Neural progenitor cell (in vitro differentiated cells): ENCODE measurements around the gene TCP10L. TPM values are rescaled to one million over a fixed set of nuclear protein-coding genes. Genes with fewer than 3 reads are reported as not detected.

Source experiments
- DNase-seq: peaks from one replicate; pipeline ENCODE4 v3.0.0-alpha.2; 2016; ENCODE audit warnings: low spot score
- H2AFZ ChIP-seq: fragments of 200-600 bp; sonication (generic); replicated peaks from 2 replicates; pipeline ENCODE4 v1.6.1; 2016; ENCODE audit warnings: antibody characterized with exemption
- H3F3A ChIP-seq: fragments of 200-600 bp; sonication (generic); 2 replicates; pipeline ENCODE4 v1.6.1; 2016; ENCODE audit warnings: antibody characterized with exemption, low read depth
- H3K27ac ChIP-seq: fragments of 200-600 bp; sonication (generic); 2 replicates; pipeline ENCODE4 v1.5.1; 2016; ENCODE audit warnings: mild to moderate bottlenecking
- H3K27me3 ChIP-seq: fragments of 200-600 bp; sonication (generic); 2 replicates; pipeline ENCODE4 v1.6.1; 2016; ENCODE audit warnings: mild to moderate bottlenecking, moderate library complexity
- H3K36me3 ChIP-seq: fragments of 200-600 bp; sonication (generic); 2 replicates; pipeline ENCODE4 v1.5.1; 2016
- H3K4me1 ChIP-seq: fragments of 200-600 bp; sonication (generic); 2 replicates; pipeline ENCODE4 v1.6.1; 2016; ENCODE audit warnings: mixed run types
- H3K4me2 ChIP-seq: fragments of 200-600 bp; sonication (generic); 2 replicates; pipeline ENCODE4 v1.6.1; 2016
- H3K4me3 ChIP-seq: fragments of 200-600 bp; sonication (generic); 2 replicates; pipeline ENCODE4 v1.5.1; 2016
- H3K79me2 ChIP-seq: fragments of 200-600 bp; sonication (generic); 2 replicates; pipeline ENCODE4 v1.6.1; 2016; ENCODE audit warnings: low read depth
- H3K9ac ChIP-seq: fragments of 200-600 bp; sonication (generic); 2 replicates; pipeline ENCODE4 v1.6.1; 2016
- H3K9me3 ChIP-seq: fragments of 200-600 bp; sonication (generic); 2 replicates; pipeline ENCODE4 v1.5.1; 2016; ENCODE audit warnings: low read depth
- H4K20me1 ChIP-seq: fragments of 200-600 bp; sonication (generic); 2 replicates; pipeline ENCODE4 v1.6.1; 2016; ENCODE audit warnings: low read depth
- H3K27ac Mint-ChIP-seq: 3 replicates; pipeline ENCODE4 v1.8.0; 2021; ENCODE audit warnings: mixed read lengths
- H3K27me3 Mint-ChIP-seq: 2 replicates; pipeline ENCODE4 v1.8.0; 2022; ENCODE audit warnings: low read depth, mild to moderate bottlenecking, inconsistent platforms, moderate library complexity, mixed read lengths; ENCODE audit not compliant: insufficient read depth
- H3K36me3 Mint-ChIP-seq: 3 replicates; pipeline ENCODE4 v1.8.0; 2021; ENCODE audit warnings: mixed read lengths
- H3K4me1 Mint-ChIP-seq: 3 replicates; pipeline ENCODE4 v1.8.0; 2021; ENCODE audit warnings: mixed read lengths
- H3K4me3 Mint-ChIP-seq: 3 replicates; pipeline ENCODE4 v1.8.0; 2021; ENCODE audit warnings: mild to moderate bottlenecking, moderate library complexity, mixed read lengths
- H3K9me3 Mint-ChIP-seq: 3 replicates; pipeline ENCODE4 v1.8.0; 2020; ENCODE audit warnings: mixed read lengths
- CTCF ChIP-seq: fragments of 200-600 bp; sonication (generic); IDR thresholded peaks from 2 replicates; pipeline ENCODE4 v1.5.1; 2017; ENCODE audit warnings: antibody characterized with exemption, mild to moderate bottlenecking
- EZH2 ChIP-seq: fragments of 200-600 bp; sonication (generic); IDR thresholded peaks from 2 replicates; pipeline ENCODE4 v1.6.1; 2017; ENCODE audit warnings: antibody characterized with exemption, mild to moderate bottlenecking, moderate library complexity
- EZH2phosphoT487 ChIP-seq: fragments of 200-600 bp; sonication (generic); IDR thresholded peaks from 2 replicates; pipeline ENCODE4 v1.6.1; 2017; ENCODE audit warnings: antibody characterized with exemption
- total RNA-seq: library from RNA; depleted of rRNA; stranded (reverse); fragments of >200 nt; gene quantifications from 2 replicates; pipeline ENCODE4 v1.2.3, GENCODE V29; 2015; ENCODE audit warnings: low replicate concordance

Gene TCP10L
- total RNA-seq, 1 donor from 2014 or later: 3.7 TPM

GRCh38 chr21:32608851-32609250 lies 23.5 kb upstream of the TCP10L start:
- H3K27ac Mint-ChIP-seq: no peak overlapping the region
- no peak overlapping the region for H3K4me2 ChIP-seq
- peaks cover 32% of the 10 kb centered on the region for H4K20me1 ChIP-seq
- TF ChIP-seq EZH2phosphoT487 (no peak), CTCF (no peak), EZH2 (no peak)
- H3K36me3 Mint-ChIP-seq: peaks cover 19% of the 10 kb centered on the region
- H3K9ac ChIP-seq: no peak overlapping the region
- H3K4me3 Mint-ChIP-seq: peak overlapping the region; percentile 12
- peaks cover 5% of the 10 kb centered on the region for H3K27me3 Mint-ChIP-seq
- no peak overlapping the region for H3K4me3 ChIP-seq
- peaks cover 25% of the 10 kb centered on the region for H3K4me1 Mint-ChIP-seq
- DNase-seq: peak; percentile 30
- H2AFZ ChIP-seq: no peak overlapping the region
- H3K79me2 ChIP-seq: peaks cover 22% of the 10 kb centered on the region
- H3F3A ChIP-seq: peaks cover 38% of the 10 kb centered on the region
- no peaks in the 10 kb centered on the region for H3K9me3 ChIP-seq
- peaks cover 25% of the 10 kb centered on the region for H3K4me1 ChIP-seq
- no peaks in the 10 kb centered on the region for H3K36me3 ChIP-seq
- no peaks in the 10 kb centered on the region for H3K27me3 ChIP-seq
- no peaks in the 10 kb centered on the region for H3K9me3 Mint-ChIP-seq
- H3K27ac ChIP-seq: no peak overlapping the region

GRCh38 chr21:32605469-32605868 lies 20.1 kb upstream of the TCP10L start:
- no peak overlapping the region for H3K27ac ChIP-seq
- H3K36me3 Mint-ChIP-seq: peaks cover 27% of the 10 kb centered on the region
- H4K20me1 ChIP-seq: peaks cover 30% of the 10 kb centered on the region
- no peak overlapping the region for H3K4me3 Mint-ChIP-seq
- H2AFZ ChIP-seq: no peak overlapping the region
- no peak for DNase-seq
- H3K9me3 ChIP-seq: no peaks in the 10 kb centered on the region
- peaks cover 19% of the 10 kb centered on the region for H3K4me1 Mint-ChIP-seq
- no peak overlapping the region for H3K4me3 ChIP-seq
- H3K9me3 Mint-ChIP-seq: no peaks in the 10 kb centered on the region
- no peaks in the 10 kb centered on the region for H3K36me3 ChIP-seq
- H3K27ac Mint-ChIP-seq: no peak overlapping the region
- no peak overlapping the region for H3K9ac ChIP-seq
- peak overlapping the region; percentile 14 for H3K4me2 ChIP-seq
- peaks cover 20% of the 10 kb centered on the region for H3K4me1 ChIP-seq
- H3K27me3 Mint-ChIP-seq: peaks cover 5% of the 10 kb centered on the region
- H3K27me3 ChIP-seq: no peaks in the 10 kb centered on the region
- TF ChIP-seq EZH2phosphoT487 (no peak), EZH2 (no peak), CTCF (no peak)
- H3F3A ChIP-seq: peaks cover 42% of the 10 kb centered on the region
- H3K79me2 ChIP-seq: peaks cover 8% of the 10 kb centered on the region

- Mint-ChIP-seq H3K4me3 (no peak overlapping the region), H3K36me3 (peaks cover 27% of the 10 kb centered on the region), H3K27me3 (peaks cover 5% of the 10 kb centered on the region), H3K27ac (peak overlapping the region; percentile 40), H3K9me3 (no peaks in the 10 kb centered on the region), H3K4me1 (peaks cover 16% of the 10 kb centered on the region)
- Histone ChIP-seq H3K9me3 (no peaks in the 10 kb centered on the region), H4K20me1 (peaks cover 25% of the 10 kb centered on the region), H3K36me3 (no peaks in the 10 kb centered on the region), H3K27ac (peak overlapping the region; percentile 21), H3K4me3 (no peak overlapping the region), H3F3A (peaks cover 42% of the 10 kb centered on the region), H3K4me2 (peak overlapping the region; percentile 14), H3K27me3 (no peaks in the 10 kb centered on the region), H3K79me2 (no peaks in the 10 kb centered on the region), H3K4me1 (peaks cover 20% of the 10 kb centered on the region), H2AFZ (no peak overlapping the region), H3K9ac (no peak overlapping the region)
- DNase-seq: peak; percentile 47
- TF ChIP-seq EZH2 (no peak), EZH2phosphoT487 (no peak), CTCF (no peak)
Measured at GRCh38 chr21:32604464-32604863, 19.1 kb upstream of the TCP10L start.
